NCI-H187 treated with DMSO at 0.1 percent for 48 hours (cell line): Measurements from ENCODE around the gene IGSF3.

Experiments
- DNase-seq: peaks from one replicate; lab custom pipeline; 2025; lab: John Stamatoyannopoulos, UW

Gene IGSF3

GRCh38 chr1:116556289-116557006 is 111.1 kb downstream of the IGSF3 start:
- no peak for DNase-seq

- DNase-seq: no peak
Measured at GRCh38 chr1:116554924-116555323, 112.6 kb downstream of the IGSF3 start.

- no peak for DNase-seq
Measured at GRCh38 chr1:116553386-116554115, 114.0 kb downstream of the IGSF3 start.

- DNase-seq: no peak
Measured at GRCh38 chr1:116546354-116546977, 121.1 kb downstream of the IGSF3 start.

GRCh38 chr1:116545359-116545705 is 122.2 kb downstream of the IGSF3 start:
- DNase-seq: no peak

GRCh38 chr1:116544588-116545358 is 122.8 kb downstream of the IGSF3 start:
- DNase-seq: no peak

- DNase-seq: no peak
Measured at GRCh38 chr1:116540088-116540487, 127.4 kb downstream of the IGSF3 start.

GRCh38 chr1:116538544-116538943 is 129.0 kb downstream of the IGSF3 start:
- DNase-seq: no peak

- no peak for DNase-seq
Measured at GRCh38 chr1:116537898-116538297, 129.6 kb downstream of the IGSF3 start.

GRCh38 chr1:116537040-116537831 is 130.3 kb downstream of the IGSF3 start:
- DNase-seq: no peak

GRCh38 chr1:116534014-116534739 is 133.4 kb downstream of the IGSF3 start:
- no peak for DNase-seq

GRCh38 chr1:116533429-116533820 is 134.1 kb downstream of the IGSF3 start:
- no peak for DNase-seq

GRCh38 chr1:116532671-116533428 is 134.7 kb downstream of the IGSF3 start:
- no peak for DNase-seq

GRCh38 chr1:116531917-116532316 is 135.6 kb downstream of the IGSF3 start:
- DNase-seq: no peak

- no peak for DNase-seq
Measured at GRCh38 chr1:116529681-116530080, 137.9 kb downstream of the IGSF3 start.

GRCh38 chr1:116529199-116529631 is 138.3 kb downstream of the IGSF3 start:
- no peak for DNase-seq

- DNase-seq: no peak
Measured at GRCh38 chr1:116528329-116529083, 139.0 kb downstream of the IGSF3 start.

GRCh38 chr1:116525440-116525839 is 142.1 kb downstream of the IGSF3 start:
- no peak for DNase-seq
